GM12892 (cell line): ENCODE measurements around the gene ZDHHC22.

Source experiments
- POLR2A ChIP-seq: IDR thresholded peaks from 2 replicates; pipeline ENCODE4 v1.6.1; 2011; ENCODE audit warnings: low read depth, low read length, control low read depth
- POLR2AphosphoS5 ChIP-seq: IDR thresholded peaks from 2 replicates; pipeline ENCODE4 v1.6.1; 2011; ENCODE audit warnings: low read depth, low read length, control low read depth
- TAF1 ChIP-seq: IDR thresholded peaks from 2 replicates; pipeline ENCODE4 v1.6.1; 2011; ENCODE audit warnings: low read depth, mild to moderate bottlenecking, control low read depth, low read length, borderline replicate concordance

GRCh38 chr14:77170045-77170444 is 28.5 kb upstream of the ZDHHC22 start:
- TF ChIP-seq POLR2AphosphoS5 (no peak), POLR2A (no peak), TAF1 (no peak)
